ENCODE results near the gene STARD7. TPM values are rescaled to one million over a fixed set of nuclear protein-coding genes. Genes with fewer than 3 reads are reported as not detected.
A peak's percentile ranks its signal among the peaks of the same experiment; 100 is the strongest.

The STARD7 gene
- total RNA-seq, 2 donors from 2014 or later, result 68.5 to 91.3 TPM

DNA sequence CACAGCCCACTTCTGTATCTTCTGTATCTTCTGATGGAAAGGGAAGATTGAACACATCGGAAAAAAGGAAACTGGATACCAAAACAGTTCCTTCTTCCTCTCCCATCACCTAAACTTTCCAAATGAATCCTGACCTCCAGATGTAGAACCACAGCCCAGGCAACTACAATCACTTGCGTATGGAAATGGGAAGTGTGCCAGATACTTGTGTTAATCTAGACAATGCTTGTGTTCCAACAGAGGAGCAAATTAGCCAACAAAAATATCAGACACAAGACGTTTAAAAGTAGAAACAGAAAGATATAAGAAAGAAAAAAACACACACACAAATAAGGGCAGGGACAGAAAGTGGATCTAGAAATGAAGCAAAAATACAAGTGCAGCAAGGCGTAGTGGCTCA, 32.0 kb downstream of the STARD7 start:
- no peak for TF ChIP-seq POLR2A (IDR thresholded peaks at IDR 0.05)
- TF ChIP-seq, protein P1, sequence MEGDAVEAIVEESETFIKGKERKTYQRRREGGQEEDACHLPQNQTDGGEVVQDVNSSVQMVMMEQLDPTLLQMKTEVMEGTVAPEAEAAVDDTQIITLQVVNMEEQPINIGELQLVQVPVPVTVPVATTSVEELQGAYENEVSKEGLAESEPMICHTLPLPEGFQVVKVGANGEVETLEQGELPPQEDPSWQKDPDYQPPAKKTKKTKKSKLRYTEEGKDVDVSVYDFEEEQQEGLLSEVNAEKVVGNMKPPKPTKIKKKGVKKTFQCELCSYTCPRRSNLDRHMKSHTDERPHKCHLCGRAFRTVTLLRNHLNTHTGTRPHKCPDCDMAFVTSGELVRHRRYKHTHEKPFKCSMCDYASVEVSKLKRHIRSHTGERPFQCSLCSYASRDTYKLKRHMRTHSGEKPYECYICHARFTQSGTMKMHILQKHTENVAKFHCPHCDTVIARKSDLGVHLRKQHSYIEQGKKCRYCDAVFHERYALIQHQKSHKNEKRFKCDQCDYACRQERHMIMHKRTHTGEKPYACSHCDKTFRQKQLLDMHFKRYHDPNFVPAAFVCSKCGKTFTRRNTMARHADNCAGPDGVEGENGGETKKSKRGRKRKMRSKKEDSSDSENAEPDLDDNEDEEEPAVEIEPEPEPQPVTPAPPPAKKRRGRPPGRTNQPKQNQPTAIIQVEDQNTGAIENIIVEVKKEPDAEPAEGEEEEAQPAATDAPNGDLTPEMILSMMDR (IDR thresholded peaks at IDR 0.05), result no peak
- Histone ChIP-seq H3K27ac (no peak overlapping the region), H3K4me3 (no peak overlapping the region), H3K36me3 (replicated peaks in 1 of 2; ENCODE audit: insufficient read depth in 1 of 2, low read depth in 2 of 2) (no peaks in the 10 kb centered on the region), H3K4me1 (no peaks in the 10 kb centered on the region), H3K9me3 (no peaks in the 10 kb centered on the region), H3K27me3 (no peaks in the 10 kb centered on the region)
- intact Hi-C loops (cut with DNase I), result loop anchor here (10.0 kb wide), 1 partner anchor 62 kb away; the partner anchor contains the start of gene ADRA2B
- ATAC-seq (no peak), DNase-seq (no peak)
- 48 to 52% methylated on average over 4 of the region's 4 CpGs for WGBS, 2 donors

DNA sequence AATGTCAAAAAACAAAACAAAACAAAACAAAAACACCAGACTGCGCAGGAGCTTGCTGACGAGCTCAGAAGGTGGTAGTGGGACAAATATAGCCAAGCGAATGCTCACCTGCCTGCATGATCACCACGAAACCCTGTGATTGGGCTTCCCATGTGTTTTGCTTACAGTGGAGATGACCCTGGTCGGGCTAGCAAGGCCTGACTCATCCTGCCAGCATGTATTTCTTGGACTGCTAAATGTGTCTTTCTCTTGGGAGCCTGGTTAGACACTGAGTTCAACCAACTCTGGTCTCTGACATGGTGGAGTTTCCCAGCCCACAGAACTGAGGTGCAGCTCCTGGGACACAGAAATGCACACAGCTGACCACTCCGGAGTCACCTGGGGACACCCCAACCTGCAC, 32.7 kb downstream of the STARD7 start:
- Histone ChIP-seq H3K4me1 (no peaks in the 10 kb centered on the region), H3K27me3 (no peaks in the 10 kb centered on the region), H3K36me3 (replicated peaks in 1 of 2; ENCODE audit: insufficient read depth in 1 of 2, low read depth in 2 of 2) (no peaks in the 10 kb centered on the region), H3K9me3 (no peaks in the 10 kb centered on the region), H3K4me3 (no peak overlapping the region), H3K27ac (no peak overlapping the region)
- DNase-seq (no peak), ATAC-seq (no peak)
- 76 to 85% methylated on average over 6 of the region's 6 CpGs for WGBS, 2 donors
- TF ChIP-seq, protein P1 (IDR thresholded peaks at IDR 0.05), result no peak
- no peak for TF ChIP-seq POLR2A (IDR thresholded peaks at IDR 0.05)
- intact Hi-C loops (cut with DNase I), result loop anchor here (10.0 kb wide), 1 partner anchor 61 kb away; the partner anchor contains the start of gene ADRA2B

DNA sequence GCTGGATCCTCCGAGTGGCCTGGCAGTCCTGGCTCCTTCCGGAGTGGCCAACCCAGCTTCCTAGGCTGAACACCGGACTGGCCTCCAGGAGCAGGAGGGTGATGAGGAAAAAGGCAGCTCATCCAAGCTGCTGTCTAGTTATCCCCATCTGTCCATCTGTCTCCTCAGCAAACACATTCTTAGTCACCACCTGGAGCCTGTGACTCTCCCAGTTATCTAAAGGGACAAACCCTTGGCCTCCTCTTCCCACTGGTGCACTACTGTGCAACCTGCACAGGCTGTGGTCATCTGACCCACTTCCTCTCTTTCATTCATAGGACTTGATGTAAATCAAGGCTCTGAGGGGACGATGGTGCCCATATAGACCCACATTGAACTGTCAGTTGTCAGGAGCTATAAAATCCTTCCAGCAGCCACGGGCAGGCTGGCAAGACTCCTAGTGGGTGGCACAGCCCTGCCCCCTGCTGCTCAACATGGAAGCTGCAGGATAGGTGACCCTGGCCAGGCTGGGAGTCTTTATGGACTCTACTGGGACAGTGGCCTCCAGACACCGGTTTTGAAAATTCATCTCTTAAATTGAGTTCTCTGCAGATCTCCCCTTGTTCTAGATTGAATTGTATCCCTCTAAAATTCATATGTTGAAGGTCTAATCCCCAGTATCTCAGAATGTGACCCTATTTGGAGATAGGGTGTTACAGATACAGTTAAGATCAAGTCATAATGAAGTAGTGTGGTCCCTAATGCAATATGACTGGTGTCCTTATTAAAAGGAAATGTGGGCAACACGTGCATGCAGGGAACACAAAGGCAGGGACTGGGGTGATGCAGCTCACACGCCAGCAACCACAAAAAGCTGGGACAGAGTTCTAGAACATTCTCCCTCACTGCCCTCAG, 34.1 kb downstream of the STARD7 start:
- 41 to 50% methylated on average over 7 to 8 of the region's 8 CpGs for WGBS, 2 donors
- ATAC-seq, result peak; percentile 97
- TF ChIP-seq POLR2A (IDR thresholded peaks at IDR 0.05), result no peak
- TF ChIP-seq, protein P1 (IDR thresholded peaks at IDR 0.05), result peak; percentile 67 to 92 (median 86)
- no peaks in the 10 kb centered on the region for H3K9me3 ChIP-seq
- H3K4me1 ChIP-seq, result no peaks in the 10 kb centered on the region
- no peak overlapping the region for H3K4me3 ChIP-seq
- intact Hi-C loops (cut with DNase I), result loop anchor here (10.0 kb wide), 1 partner anchor 60 kb away; the partner anchor contains the start of gene ADRA2B
- no peak overlapping the region for H3K27ac ChIP-seq
- no peaks in the 10 kb centered on the region for H3K36me3 ChIP-seq (replicated peaks in 1 of 2; ENCODE audit: insufficient read depth in 1 of 2, low read depth in 2 of 2)
- DNase-seq, result peak; percentile 81 to 85 (median 82)
- no peaks in the 10 kb centered on the region for H3K27me3 ChIP-seq

DNA sequence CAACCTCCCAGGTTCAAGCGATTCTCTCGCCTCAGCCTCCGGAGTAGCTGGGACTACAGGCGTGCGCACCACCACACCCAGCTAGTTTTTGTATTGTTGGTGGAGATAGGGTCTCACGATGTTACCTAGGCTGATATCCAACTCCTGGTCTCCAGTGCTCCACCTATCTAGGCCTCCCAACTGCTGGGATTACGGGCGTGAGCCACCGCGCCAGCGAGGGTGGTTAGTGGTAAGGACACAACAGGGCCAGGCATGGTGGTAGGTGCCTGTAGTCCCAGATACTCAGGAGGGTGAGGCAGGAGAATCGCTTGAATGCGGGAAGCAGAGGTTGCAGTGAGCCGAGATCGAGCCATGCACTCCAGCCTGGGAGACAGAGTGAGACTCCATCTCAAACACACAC, 36.8 kb downstream of the STARD7 start:
- Histone ChIP-seq H3K9me3 (no peaks in the 10 kb centered on the region), H3K4me1 (no peaks in the 10 kb centered on the region), H3K27ac (no peak overlapping the region), H3K36me3 (replicated peaks in 1 of 2; ENCODE audit: insufficient read depth in 1 of 2, low read depth in 2 of 2) (no peaks in the 10 kb centered on the region), H3K27me3 (no peaks in the 10 kb centered on the region), H3K4me3 (no peak overlapping the region)
- 88 to 89% methylated on average over 14 to 15 of the region's 15 CpGs for WGBS, 2 donors
- DNase-seq (no peak), ATAC-seq (no peak)
- TF ChIP-seq, protein P1 (IDR thresholded peaks at IDR 0.05), result no peak
- no peak for TF ChIP-seq POLR2A (IDR thresholded peaks at IDR 0.05)
- intact Hi-C loops (cut with DNase I), result loop anchor here (10.0 kb wide), 1 partner anchor 57 kb away; the partner anchor contains the start of gene ADRA2B

Data from body of pancreas (tissue), 4 donors.